Thyroid gland (tissue), 4 donors: ENCODE measurements around the gene TMEM69.

ENCODE experiments used
- CTCF ChIP-seq, 6 experiments: fragments of 200-600 bp in 3 of 6; fragments of 450-650 bp in 3 of 6; sonication (generic) in 3 of 6; IDR thresholded peaks; one replicate each; pipeline ENCODE4 v1.5.1; 2016 to 2019; ENCODE audit warnings: antibody characterized with exemption in 6 of 6, mild to moderate bottlenecking in 2 of 6, inconsistent platforms in 1 of 6, moderate library complexity in 1 of 6
- POLR2A ChIP-seq, 2 donors: fragments of 450-650 bp; IDR thresholded peaks; one replicate each; pipeline ENCODE4 v1.6.1; 2017; ENCODE audit warnings: antibody characterized with exemption in 2 of 2, mild to moderate bottlenecking in 2 of 2, moderate library complexity in 1 of 2

- TF ChIP-seq POLR2A (IDR thresholded peaks at IDR 0.05) (no peak), CTCF (IDR thresholded peaks at IDR 0.05) (no peak)
Observed at GRCh38 chr1:45684402-45684801, 3.6 kb upstream of the TMEM69 start.
